Endothelial cell of umbilical vein (primary cell): ENCODE measurements around the gene DIS3L2. TPM values are rescaled to one million over a fixed set of nuclear protein-coding genes. Genes with fewer than 3 reads are reported as not detected.

Experiments used
- BruUV-seq: library from RNA; stranded (reverse); fragments of 400-500 nt; replicated peaks from 2 replicates; lab custom pipeline; 2021; lab: Mats Ljungman, UMichigan
- CTCF ChIA-PET: fragments of 300-600, 350-600 bp; sonication (Branson Sonifier 250); formaldehyde crosslinking; loops from one replicate; lab custom pipeline; 2021; ENCODE audit warnings: antibody characterized with exemption, inconsistent platforms; lab: Charles Lee
- POLR2A ChIA-PET: fragments of 300-600, 350-600 bp; sonication (Branson Sonifier 250); formaldehyde crosslinking; loops from one replicate; lab custom pipeline; 2021; ENCODE audit warnings: antibody characterized with exemption, inconsistent platforms; lab: Charles Lee
- DNase-seq: peaks from one replicate; pipeline ENCODE4 v3.0.0-alpha.2; 2011; ENCODE audit warnings: low read depth, low spot score
- FAIRE-seq: peaks from 2 replicates; lab custom pipeline; 2011; peaks lifted over from hg19 to GRCh38; lab: Jason Lieb, UNC
- H2AFZ ChIP-seq: 2 replicates; pipeline ENCODE4 v1.6.0; 2012; ENCODE audit warnings: low read depth, low read length, control low read depth, inconsistent platforms
- H3K27ac ChIP-seq: 2 replicates; pipeline ENCODE4 v1.5.1; 2011; ENCODE audit warnings: low read depth, mild to moderate bottlenecking, control low read depth, low read length, moderate library complexity; ENCODE audit not compliant: insufficient read depth
- H3K27me3 ChIP-seq, 2 experiments: 2 replicates each; pipeline versions ENCODE4 v1.6.0 to v1.6.1; 2011; ENCODE audit warnings: low read length in 2 of 2, mixed read lengths in 1 of 2; ENCODE audit not compliant: control insufficient read depth in 2 of 2, insufficient read depth in 2 of 2
- H3K36me3 ChIP-seq, 2 experiments: 2 replicates in 1 of 2; 3 replicates in 1 of 2; pipeline ENCODE4 v1.5.1; 2011; ENCODE audit warnings: low read length in 2 of 2, mild to moderate bottlenecking in 1 of 2, moderate library complexity in 1 of 2; ENCODE audit not compliant: control insufficient read depth in 2 of 2, insufficient read depth in 2 of 2; ENCODE audit errors: extremely low read depth in 1 of 2
- H3K4me1 ChIP-seq: 3 replicates; pipeline ENCODE4 v1.5.1; 2011; ENCODE audit warnings: mild to moderate bottlenecking, low read length; ENCODE audit not compliant: control insufficient read depth, insufficient read depth; ENCODE audit errors: extremely low read depth
- H3K4me2 ChIP-seq: 2 replicates; pipeline ENCODE4 v1.6.1; 2011; ENCODE audit warnings: low read length, control low read depth, mixed read lengths; ENCODE audit not compliant: insufficient read depth
- H3K4me3 ChIP-seq, 3 experiments: fragments of 200-600 bp in 1 of 3; sonication (generic), shearing (Covaris generic) in 1 of 3; replicated peaks in 1 of 3; 2 replicates each; pipeline ENCODE4 v1.5.1; 2011 to 2016; ENCODE audit warnings: control low read depth in 3 of 3, low read length in 3 of 3, mild to moderate bottlenecking in 2 of 3, inconsistent platforms in 1 of 3, low read depth in 1 of 3, moderate library complexity in 1 of 3; ENCODE audit not compliant: insufficient read depth in 1 of 3
- H3K79me2 ChIP-seq: 2 replicates; pipeline ENCODE4 v1.6.0; 2012; ENCODE audit warnings: low read length, inconsistent platforms; ENCODE audit not compliant: control insufficient read depth, insufficient read depth
- H3K9ac ChIP-seq: replicated peaks from 2 replicates; pipeline ENCODE3; 2011; ENCODE audit warnings: low read length, control low read depth; ENCODE audit not compliant: insufficient read depth; ENCODE audit errors: extremely low read depth
- H3K9me1 ChIP-seq: replicated peaks from 3 replicates; pipeline ENCODE4 v1.6.0; 2011; ENCODE audit warnings: mild to moderate bottlenecking, low read length; ENCODE audit not compliant: control insufficient read depth, insufficient read depth; ENCODE audit errors: extremely low read depth
- H3K9me3 ChIP-seq: replicated peaks from 2 replicates; pipeline ENCODE4 v1.5.1; 2012; ENCODE audit warnings: low read length, inconsistent platforms; ENCODE audit not compliant: control insufficient read depth, insufficient read depth
- H4K20me1 ChIP-seq: replicated peaks from 2 replicates; pipeline ENCODE3; 2011; ENCODE audit warnings: mild to moderate bottlenecking, low read length; ENCODE audit not compliant: control insufficient read depth, insufficient read depth; ENCODE audit errors: extremely low read depth
- EZH2 ChIP-seq: IDR thresholded peaks from 2 replicates; pipeline ENCODE4 v1.6.1; 2012; ENCODE audit warnings: borderline replicate concordance, low read depth, mild to moderate bottlenecking, moderate library complexity, low read length, inconsistent platforms; ENCODE audit not compliant: severe bottlenecking
- FOS ChIP-seq: IDR thresholded peaks from 2 replicates; pipeline ENCODE4 v1.6.1; 2011; ENCODE audit warnings: mild to moderate bottlenecking, low read length, moderate library complexity, borderline replicate concordance; ENCODE audit not compliant: insufficient read depth
- JUN ChIP-seq: IDR thresholded peaks from 2 replicates; pipeline ENCODE4 v1.6.1; 2011; ENCODE audit warnings: borderline replicate concordance, low read depth; ENCODE audit not compliant: insufficient read length, insufficient read depth
- dilution Hi-C: fragments of 300-500 bp; cut with MboI; formaldehyde crosslinking; loops from one replicate; pipeline ENCODE4 v1.15.0; 2019; ENCODE audit warnings: low sequenced_read_pairs; ENCODE audit not compliant: extremely low pct_ligation_motif_present
- intact Hi-C: fragments of 100-400 bp; cut with micrococcal nuclease; formaldehyde crosslinking; loops from one replicate; pipeline ENCODE4 v1.10.0; 2022
- polyA plus RNA-seq, 4 experiments: library from polyadenylated mRNA; depleted of rRNA in 3 of 4; stranded (reverse) in 3 of 4; unstranded in 1 of 4; fragments of >200 nt; gene quantifications; 2 replicates each; pipeline versions ENCODE4 v1.2.1 to v1.2.3, GENCODE V29; 2011 to 2012; ENCODE audit warnings: missing spikeins in 1 of 4
- total RNA-seq: library from RNA; stranded (reverse); gene quantifications from 2 replicates; pipeline ENCODE4 v1.2.3, GENCODE V29; 2021
- TF ChIP-seq, protein P1 (sequence below): IDR thresholded peaks from 2 replicates; pipeline ENCODE4 v1.6.1; 2011; ENCODE audit not compliant: insufficient read depth, insufficient read length

The DIS3L2 gene
- total and polyA plus RNA-seq, 2 donors (not counting 3 experiments of a cell fraction or from before 2014, with no cell fraction given): 14.6 to 31.2 TPM

DNA sequence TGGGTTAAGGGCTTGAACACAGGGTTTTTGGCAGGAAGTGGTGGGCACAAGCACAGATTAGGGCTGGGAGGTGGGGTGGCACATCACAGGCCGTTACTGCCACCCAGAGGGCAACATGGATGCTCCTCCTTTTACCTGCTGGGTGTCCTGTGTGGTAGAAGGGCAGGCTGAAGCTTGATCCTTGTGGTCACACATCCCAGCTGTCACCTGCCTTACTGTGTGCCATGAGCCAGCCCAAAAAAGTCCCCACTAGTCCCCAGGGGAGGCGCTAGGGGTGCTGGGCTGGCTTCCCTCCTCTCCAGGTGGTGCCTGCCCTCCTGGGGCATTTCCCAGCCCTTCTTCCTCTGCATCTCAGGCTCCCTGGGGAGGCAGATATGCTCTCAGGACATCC is 366.5 kb downstream of the DIS3L2 start:
- ChIA-PET POLR2A (no interaction called here), CTCF (interaction anchor here (0.7 to 6.3 kb wide), 10 partner anchors 13 to 427 kb away, joined by 3 to 112 read pairs (median 12); partner anchors contain the start of gene NPPC)
- no peaks in the 10 kb centered on the region for H3K79me2 ChIP-seq
- no peak overlapping the region for H3K9ac ChIP-seq
- no peak overlapping the region for H3K4me2 ChIP-seq
- no peak overlapping the region for H3K27ac ChIP-seq
- H2AFZ ChIP-seq: no peak overlapping the region
- dilution Hi-C loops (no loop called here), intact Hi-C loops (no loop called here)
- H3K4me1 ChIP-seq: no peaks in the 10 kb centered on the region
- TF ChIP-seq FOS: no peak
- TF ChIP-seq, protein P1, sequence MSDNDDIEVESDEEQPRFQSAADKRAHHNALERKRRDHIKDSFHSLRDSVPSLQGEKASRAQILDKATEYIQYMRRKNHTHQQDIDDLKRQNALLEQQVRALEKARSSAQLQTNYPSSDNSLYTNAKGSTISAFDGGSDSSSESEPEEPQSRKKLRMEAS: no peak
- H3K9me1 ChIP-seq: no peaks in the 10 kb centered on the region
- BruUV-seq: no TSS peak
- no peaks in the 10 kb centered on the region for H3K27me3 ChIP-seq
- H3K9me3 ChIP-seq: no peaks in the 10 kb centered on the region
- FAIRE-seq (no peak), DNase-seq (no peak)
- H3K36me3 ChIP-seq: no peaks in the 10 kb centered on the region
- no peak overlapping the region for H3K4me3 ChIP-seq
- no peaks in the 10 kb centered on the region for H4K20me1 ChIP-seq

DNA sequence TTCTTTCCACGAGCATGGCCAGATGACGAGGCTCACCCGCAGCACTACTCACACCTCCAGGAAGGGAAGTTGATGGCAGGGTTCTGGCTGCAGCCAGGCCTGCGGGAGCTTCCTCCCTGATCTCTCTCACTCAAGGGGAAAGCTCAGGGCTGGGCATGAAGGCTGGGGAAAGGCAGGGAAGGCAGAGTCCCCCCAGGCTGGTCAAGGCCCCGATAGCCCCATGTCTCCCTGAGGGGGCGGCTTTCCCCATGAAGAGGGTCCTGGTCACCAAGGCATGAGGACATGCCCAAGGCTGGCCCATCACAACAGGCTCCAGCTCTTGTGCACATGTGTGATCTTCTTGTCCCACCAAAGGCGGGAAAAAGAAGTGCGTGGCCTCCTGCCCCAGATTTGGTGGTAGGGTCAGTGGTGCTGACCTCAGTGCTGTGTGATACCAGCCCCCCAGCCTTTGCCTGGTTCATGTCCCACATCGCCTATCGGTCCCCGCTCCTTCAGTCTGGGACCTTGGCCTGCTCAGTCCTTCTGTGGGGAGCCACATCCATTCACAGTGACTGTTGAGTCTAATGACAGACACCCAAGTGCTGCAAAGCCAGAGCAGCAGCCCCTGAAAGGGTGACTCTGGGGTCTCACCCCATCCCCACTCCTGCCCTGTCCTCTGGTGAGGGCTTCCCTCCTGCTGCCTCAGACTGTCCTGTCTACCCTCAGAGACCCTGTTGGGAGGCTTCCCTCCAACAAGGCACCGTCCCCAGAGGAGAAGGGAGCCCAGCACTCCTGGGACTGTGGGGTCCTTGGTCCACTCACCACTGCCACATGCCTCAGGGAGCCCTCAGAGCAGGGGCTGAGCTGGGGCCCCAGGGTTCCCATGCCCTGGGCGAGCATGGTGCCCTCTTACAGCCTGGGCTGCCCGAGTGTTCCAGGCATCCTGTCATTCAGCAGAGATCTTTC is 367.3 kb downstream of the DIS3L2 start:
- H4K20me1 ChIP-seq: no peaks in the 10 kb centered on the region
- intact Hi-C loops (no loop called here), dilution Hi-C loops (no loop called here)
- ChIA-PET CTCF (interaction anchor here (0.9 to 6.3 kb wide), 8 partner anchors 13 to 428 kb away, joined by 3 to 112 read pairs (median 14); partner anchors contain the start of gene NPPC), POLR2A (no interaction called here)
- H3K27ac ChIP-seq: no peak overlapping the region
- no peak overlapping the region for H2AFZ ChIP-seq
- no peak overlapping the region for H3K4me3 ChIP-seq
- no peaks in the 10 kb centered on the region for H3K27me3 ChIP-seq
- H3K4me1 ChIP-seq: no peaks in the 10 kb centered on the region
- H3K9me3 ChIP-seq: no peaks in the 10 kb centered on the region
- no peaks in the 10 kb centered on the region for H3K79me2 ChIP-seq
- H3K9ac ChIP-seq: no peak overlapping the region
- H3K36me3 ChIP-seq: no peaks in the 10 kb centered on the region
- H3K9me1 ChIP-seq: no peaks in the 10 kb centered on the region
- FAIRE-seq: no peak
- no TSS peak for BruUV-seq
- no peak for DNase-seq
- TF ChIP-seq JUN (no peak), EZH2 (no peak)
- TF ChIP-seq, protein P1: no peak
- H3K4me2 ChIP-seq: no peak overlapping the region
